PFSK-1 (cell line): ENCODE measurements around the gene RASSF8. TPM values are rescaled to one million over a fixed set of nuclear protein-coding genes. Genes with fewer than 3 reads are reported as not detected.

Experiments
- FOXP2 ChIP-seq: optimal IDR thresholded peaks from 2 replicates; pipeline ENCODE3; 2011; ENCODE audit warnings: borderline replicate concordance, control low read depth, inconsistent platforms; ENCODE audit not compliant: insufficient read depth; ENCODE audit errors: extremely low read length, extremely low read depth
- POLR2AphosphoS5 ChIP-seq: IDR thresholded peaks from 2 replicates; pipeline ENCODE4 v1.6.1; 2012; ENCODE audit warnings: low read depth, mild to moderate bottlenecking, control low read depth, low read length, moderate library complexity
- SIN3A ChIP-seq: IDR thresholded peaks from 2 replicates; pipeline ENCODE4 v1.6.1; 2012; ENCODE audit warnings: mild to moderate bottlenecking, low read length, moderate library complexity, borderline replicate concordance; ENCODE audit not compliant: insufficient read depth
- TAF1 ChIP-seq: IDR thresholded peaks from 2 replicates; pipeline ENCODE4 v1.6.1; 2012; ENCODE audit warnings: low read length, control low read depth, borderline replicate concordance; ENCODE audit not compliant: insufficient read depth
- polyA plus RNA-seq: library from polyadenylated mRNA; unstranded; fragments of >200 nt; gene quantifications from one replicate; pipeline ENCODE4 v1.2.1, GENCODE V29; 2012; ENCODE audit warnings: low read depth, missing spikeins; ENCODE audit not compliant: insufficient read length
- TF ChIP-seq, protein P1 (sequence below), 2 experiments: IDR thresholded peaks; 2 replicates each; pipeline versions ENCODE4 v1.6.1 to v1.8.0; 2011 to 2012; ENCODE audit warnings: low read depth in 2 of 2, low read length in 2 of 2, control low read depth in 1 of 2, inconsistent platforms in 1 of 2, mild to moderate bottlenecking in 1 of 2, moderate library complexity in 1 of 2; ENCODE audit not compliant: insufficient read depth in 1 of 2

RASSF8 gene, protein sequence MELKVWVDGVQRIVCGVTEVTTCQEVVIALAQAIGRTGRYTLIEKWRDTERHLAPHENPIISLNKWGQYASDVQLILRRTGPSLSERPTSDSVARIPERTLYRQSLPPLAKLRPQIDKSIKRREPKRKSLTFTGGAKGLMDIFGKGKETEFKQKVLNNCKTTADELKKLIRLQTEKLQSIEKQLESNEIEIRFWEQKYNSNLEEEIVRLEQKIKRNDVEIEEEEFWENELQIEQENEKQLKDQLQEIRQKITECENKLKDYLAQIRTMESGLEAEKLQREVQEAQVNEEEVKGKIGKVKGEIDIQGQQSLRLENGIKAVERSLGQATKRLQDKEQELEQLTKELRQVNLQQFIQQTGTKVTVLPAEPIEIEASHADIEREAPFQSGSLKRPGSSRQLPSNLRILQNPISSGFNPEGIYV
- polyA plus RNA-seq, result 24.4 TPM

DNA sequence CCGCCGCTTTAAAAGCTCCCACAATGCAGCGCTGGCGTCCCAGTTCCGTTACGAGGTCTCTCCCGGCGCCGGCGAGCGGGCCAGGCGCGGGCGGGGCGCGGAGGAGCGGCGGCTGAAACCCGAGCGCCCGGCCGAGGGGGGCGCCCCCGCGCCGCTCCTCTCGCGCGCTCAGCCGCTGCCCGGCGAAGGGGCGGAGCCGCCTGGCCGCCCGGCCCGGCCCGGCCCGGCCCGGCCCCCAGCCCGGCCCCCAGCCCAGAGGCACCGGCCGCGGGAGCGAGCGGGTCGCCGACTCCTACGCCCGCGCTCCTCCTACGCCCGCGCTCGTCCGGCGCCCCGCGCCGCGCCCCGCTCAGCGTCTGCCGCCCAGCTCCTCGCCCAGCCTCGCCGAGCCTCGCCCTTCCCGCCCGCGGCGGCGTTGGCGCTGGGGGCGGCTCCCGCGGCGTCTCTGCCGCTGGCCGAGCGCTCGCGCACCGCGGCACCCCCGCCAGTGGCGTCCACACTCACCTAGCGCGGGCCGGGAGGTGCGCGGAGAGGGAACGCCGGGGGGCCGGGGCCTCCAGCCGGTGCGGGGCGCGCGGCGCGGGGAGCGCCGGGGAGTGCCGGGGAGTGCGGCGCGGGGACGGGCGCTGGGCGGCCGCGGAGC lies at the start of gene RASSF8:
Gene RASSF8, plus strand, starts transcription at position 255 of the 643 bp plus-strand sequence. CDS start 96,662 bp downstream, outside the sequence.
- TF ChIP-seq TAF1, result peak; percentile 51; the same call in 1 of the 2 replicates
- TF ChIP-seq, protein P1, sequence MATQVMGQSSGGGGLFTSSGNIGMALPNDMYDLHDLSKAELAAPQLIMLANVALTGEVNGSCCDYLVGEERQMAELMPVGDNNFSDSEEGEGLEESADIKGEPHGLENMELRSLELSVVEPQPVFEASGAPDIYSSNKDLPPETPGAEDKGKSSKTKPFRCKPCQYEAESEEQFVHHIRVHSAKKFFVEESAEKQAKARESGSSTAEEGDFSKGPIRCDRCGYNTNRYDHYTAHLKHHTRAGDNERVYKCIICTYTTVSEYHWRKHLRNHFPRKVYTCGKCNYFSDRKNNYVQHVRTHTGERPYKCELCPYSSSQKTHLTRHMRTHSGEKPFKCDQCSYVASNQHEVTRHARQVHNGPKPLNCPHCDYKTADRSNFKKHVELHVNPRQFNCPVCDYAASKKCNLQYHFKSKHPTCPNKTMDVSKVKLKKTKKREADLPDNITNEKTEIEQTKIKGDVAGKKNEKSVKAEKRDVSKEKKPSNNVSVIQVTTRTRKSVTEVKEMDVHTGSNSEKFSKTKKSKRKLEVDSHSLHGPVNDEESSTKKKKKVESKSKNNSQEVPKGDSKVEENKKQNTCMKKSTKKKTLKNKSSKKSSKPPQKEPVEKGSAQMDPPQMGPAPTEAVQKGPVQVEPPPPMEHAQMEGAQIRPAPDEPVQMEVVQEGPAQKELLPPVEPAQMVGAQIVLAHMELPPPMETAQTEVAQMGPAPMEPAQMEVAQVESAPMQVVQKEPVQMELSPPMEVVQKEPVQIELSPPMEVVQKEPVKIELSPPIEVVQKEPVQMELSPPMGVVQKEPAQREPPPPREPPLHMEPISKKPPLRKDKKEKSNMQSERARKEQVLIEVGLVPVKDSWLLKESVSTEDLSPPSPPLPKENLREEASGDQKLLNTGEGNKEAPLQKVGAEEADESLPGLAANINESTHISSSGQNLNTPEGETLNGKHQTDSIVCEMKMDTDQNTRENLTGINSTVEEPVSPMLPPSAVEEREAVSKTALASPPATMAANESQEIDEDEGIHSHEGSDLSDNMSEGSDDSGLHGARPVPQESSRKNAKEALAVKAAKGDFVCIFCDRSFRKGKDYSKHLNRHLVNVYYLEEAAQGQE (IDR thresholded peaks at IDR 0.05; ENCODE audit: insufficient read depth in 1 of 2, low read depth in 2 of 2, low read length in 2 of 2), result no peak
- TF ChIP-seq POLR2AphosphoS5, result no peak
- TF ChIP-seq SIN3A, result no peak

DNA sequence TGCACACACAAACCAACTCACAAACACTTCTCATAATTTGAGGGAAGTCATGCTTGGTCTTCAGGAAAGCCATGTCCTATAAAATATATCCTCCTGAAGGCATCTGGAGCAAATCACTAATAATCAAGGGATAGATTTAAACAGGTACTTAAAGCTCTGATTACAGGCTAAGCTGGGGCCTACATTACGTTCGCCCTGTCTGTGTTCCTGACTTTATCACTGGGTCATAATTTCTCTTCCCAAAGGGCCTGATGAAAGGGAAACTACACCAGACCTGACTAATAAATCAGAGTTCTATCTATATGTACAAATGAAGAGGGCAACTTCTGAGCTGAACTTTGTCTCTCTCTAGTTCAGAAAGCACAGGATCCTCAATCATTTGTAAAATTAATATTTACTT lies 43.9 kb upstream of the RASSF8 start:
- TF ChIP-seq POLR2AphosphoS5 (no peak), FOXP2 (no peak), SIN3A (no peak), TAF1 (no peak)
- TF ChIP-seq, protein P1 (IDR thresholded peaks at IDR 0.05; ENCODE audit: insufficient read depth in 1 of 2, low read depth in 2 of 2, low read length in 2 of 2), result no peak

DNA sequence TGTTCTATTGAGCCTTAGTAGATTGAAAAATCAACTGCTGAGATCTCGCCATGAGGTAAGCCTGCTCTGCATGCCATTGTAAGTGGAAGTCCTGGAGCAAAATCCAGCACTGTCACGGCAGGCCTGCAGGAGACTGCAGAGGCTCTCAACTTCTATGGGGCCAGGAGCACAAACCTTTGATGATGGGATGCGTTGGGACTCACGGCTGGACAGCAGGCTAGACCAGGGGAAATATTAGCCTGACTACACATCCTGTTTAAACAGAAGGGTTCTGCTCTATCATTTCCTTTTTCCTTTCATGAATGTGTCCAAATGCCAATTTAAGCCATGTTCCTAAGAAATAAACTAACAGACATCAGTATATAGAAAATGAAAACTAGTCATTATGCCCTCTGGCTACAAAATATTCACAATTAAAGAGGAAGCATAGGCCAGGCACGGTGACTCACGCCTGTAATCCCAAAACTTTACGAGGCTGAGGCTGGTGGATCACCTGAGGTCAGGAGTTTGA lies 33.9 kb upstream of the RASSF8 start:
- TF ChIP-seq, protein P1 (IDR thresholded peaks at IDR 0.05; ENCODE audit: insufficient read depth in 1 of 2, low read depth in 2 of 2, low read length in 2 of 2), result peak in 1 of 2 experiments; percentile 56; a peak in 1 of 4 replicates
- TF ChIP-seq FOXP2 (no peak), SIN3A (no peak), TAF1 (no peak), POLR2AphosphoS5 (no peak)

DNA sequence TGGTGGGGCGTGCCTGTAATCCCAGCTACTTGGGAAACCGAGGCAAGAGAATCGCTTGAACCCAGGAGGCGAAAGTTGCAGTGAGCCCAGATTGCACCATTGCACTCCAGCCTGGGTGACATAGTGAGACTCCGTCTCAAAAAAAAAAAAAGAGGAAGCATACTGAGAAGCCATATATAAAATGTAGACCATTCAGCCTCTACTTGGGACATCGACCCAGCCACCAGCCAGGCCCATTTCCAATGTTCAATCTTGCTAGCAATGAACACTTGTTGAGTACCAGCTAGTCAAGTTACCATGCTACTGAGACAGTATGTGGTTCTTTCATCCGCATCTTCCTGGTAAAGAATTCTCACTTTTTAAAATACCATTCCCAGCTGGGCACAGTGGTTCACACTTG lies 33.4 kb upstream of the RASSF8 start:
- TF ChIP-seq, protein P1 (IDR thresholded peaks at IDR 0.05; ENCODE audit: insufficient read depth in 1 of 2, low read depth in 2 of 2, low read length in 2 of 2), result no peak
- TF ChIP-seq TAF1, result no peak
- no peak for TF ChIP-seq SIN3A
- TF ChIP-seq FOXP2, result no peak
- TF ChIP-seq POLR2AphosphoS5, result no peak
